Fibroblast of lung (primary cell): Measurements from ENCODE around the gene SGTA. TPM values are rescaled to one million over a fixed set of nuclear protein-coding genes. Genes with fewer than 3 reads are reported as not detected.

Experiments used
- DNase-seq, 2 donors: peaks; one replicate each; pipeline versions ENCODE4 v3.0.0 to v3.0.0-alpha.2; 2010; ENCODE audit warnings: low read depth in 2 of 2
- H2AFZ ChIP-seq: 2 replicates; pipeline ENCODE4 v1.5.1; 2012; ENCODE audit warnings: low read length, control low read depth, inconsistent platforms
- H3K27ac ChIP-seq: 2 replicates; pipeline ENCODE4 v1.5.1; 2011; ENCODE audit warnings: low read length, control low read depth; ENCODE audit not compliant: insufficient read depth
- H3K27me3 ChIP-seq: 2 replicates; pipeline ENCODE4 v1.5.1; 2011; ENCODE audit warnings: mild to moderate bottlenecking, low read length; ENCODE audit not compliant: control insufficient read depth, insufficient read depth
- H3K36me3 ChIP-seq: 2 replicates; pipeline ENCODE4 v1.5.1; 2011; ENCODE audit warnings: low read length; ENCODE audit not compliant: control insufficient read depth, insufficient read depth
- H3K4me1 ChIP-seq: 2 replicates; pipeline ENCODE4 v1.5.1; 2011; ENCODE audit warnings: low read length; ENCODE audit not compliant: control insufficient read depth, insufficient read depth; ENCODE audit errors: extremely low read depth
- H3K4me2 ChIP-seq: 2 replicates; pipeline ENCODE4 v1.5.1; 2011; ENCODE audit warnings: low read length, control low read depth; ENCODE audit not compliant: insufficient read depth; ENCODE audit errors: extremely low read depth
- H3K4me3 ChIP-seq, 4 experiments: fragments of 200-600 bp in 1 of 4; sonication (generic) in 1 of 4; replicated peaks in 1 of 4; 2 replicates each; pipeline ENCODE4 v1.5.1; 2011 to 2016; ENCODE audit warnings: low read length in 4 of 4, low read depth in 3 of 4, mild to moderate bottlenecking in 3 of 4, control low read depth in 2 of 4, inconsistent platforms in 1 of 4, mixed read lengths in 1 of 4; ENCODE audit not compliant: insufficient read depth in 1 of 4; ENCODE audit errors: control extremely low read depth in 1 of 4
- H3K79me2 ChIP-seq: 2 replicates; pipeline ENCODE4 v1.5.1; 2012; ENCODE audit warnings: mild to moderate bottlenecking, low read length, inconsistent platforms; ENCODE audit not compliant: control insufficient read depth, insufficient read depth
- H3K9ac ChIP-seq: 2 replicates; pipeline ENCODE4 v1.5.1; 2011; ENCODE audit warnings: mild to moderate bottlenecking, low read length, control low read depth; ENCODE audit not compliant: insufficient read depth
- H3K9me3 ChIP-seq: 2 replicates; pipeline ENCODE4 v1.5.1; 2012; ENCODE audit warnings: low read depth, low read length; ENCODE audit not compliant: control insufficient read depth, insufficient read depth
- H4K20me1 ChIP-seq: 2 replicates; pipeline ENCODE4 v1.5.1; 2011; ENCODE audit warnings: low read length; ENCODE audit not compliant: control insufficient read depth, insufficient read depth; ENCODE audit errors: extremely low read depth
- CTCF ChIP-seq, 2 donors: IDR thresholded peaks in 1 of 2; conservative IDR thresholded peaks in 1 of 2; 1 replicate in 1 of 2; 2 replicates in 1 of 2; pipeline ENCODE4 v1.5.1; 2011 to 2012; ENCODE audit warnings: low read length in 2 of 2, control low read depth in 1 of 2, inconsistent platforms in 1 of 2, low read depth in 1 of 2, mild to moderate bottlenecking in 1 of 2
- EZH2 ChIP-seq: IDR thresholded peaks from 2 replicates; pipeline ENCODE4 v1.5.1; 2012; ENCODE audit warnings: low read length, control low read depth, mild to moderate bottlenecking; ENCODE audit errors: missing control alignments
- polyA plus RNA-seq, 2 donors: library from polyadenylated mRNA; depleted of rRNA in 1 of 2; stranded (reverse) in 1 of 2; unstranded in 1 of 2; fragments of >200 nt; gene quantifications; 2 replicates each; pipeline ENCODE4 v1.2.1, GENCODE V29; 2011 to 2012; ENCODE audit warnings: missing spikeins in 1 of 2
- total RNA-seq: library from RNA; depleted of rRNA; stranded (reverse); fragments of >200 nt; gene quantifications from 2 replicates; pipeline ENCODE4 v1.2.1, GENCODE V29; 2014

The SGTA gene
- total and polyA plus RNA-seq, 2 donors (not counting 1 experiment from before 2014, with no cell fraction given): 26.8 to 33.4 TPM

GRCh38 chr19:2775556-2776430 is 7.3 kb downstream of the SGTA start:
- Histone ChIP-seq H2AFZ (no peak overlapping the region), H3K36me3 (peaks cover 6% of the 10 kb centered on the region), H3K4me3 (no peak overlapping the region), H3K27ac (peak overlapping the region; percentile 7), H3K4me2 (no peak overlapping the region), H3K9me3 (no peaks in the 10 kb centered on the region), H3K27me3 (no peaks in the 10 kb centered on the region), H3K79me2 (peaks cover 86% of the 10 kb centered on the region), H4K20me1 (no peaks in the 10 kb centered on the region), H3K9ac (no peak overlapping the region), H3K4me1 (peaks cover 2% of the 10 kb centered on the region)
- TF ChIP-seq CTCF (conservative IDR thresholded peaks at IDR 0.05 in 1 of 2, IDR thresholded peaks at IDR 0.05 in 1 of 2; ENCODE audit: low read depth in 1 of 2, low read length in 2 of 2) (no peak), EZH2 (no peak)
- peak; percentile 36 to 73 for DNase-seq

GRCh38 chr19:2774953-2775555 is 8.0 kb downstream of the SGTA start:
- Histone ChIP-seq H3K27me3 (no peaks in the 10 kb centered on the region), H3K4me3 (no peak overlapping the region), H4K20me1 (no peaks in the 10 kb centered on the region), H3K79me2 (peaks cover 86% of the 10 kb centered on the region), H3K4me2 (no peak overlapping the region), H2AFZ (no peak overlapping the region), H3K9me3 (no peaks in the 10 kb centered on the region), H3K27ac (no peak overlapping the region), H3K4me1 (peaks cover 6% of the 10 kb centered on the region), H3K36me3 (peaks cover 6% of the 10 kb centered on the region), H3K9ac (no peak overlapping the region)
- TF ChIP-seq CTCF (conservative IDR thresholded peaks at IDR 0.05 in 1 of 2, IDR thresholded peaks at IDR 0.05 in 1 of 2; ENCODE audit: low read depth in 1 of 2, low read length in 2 of 2): no peak
- no peak for TF ChIP-seq EZH2
- DNase-seq: no peak

- no peak overlapping the region for H2AFZ ChIP-seq
- no peaks in the 10 kb centered on the region for H3K9me3 ChIP-seq
- no peaks in the 10 kb centered on the region for H4K20me1 ChIP-seq
- H3K4me3 ChIP-seq: no peak overlapping the region
- H3K27ac ChIP-seq: no peak overlapping the region
- DNase-seq: no peak
- peaks cover 6% of the 10 kb centered on the region for H3K36me3 ChIP-seq
- peaks cover 83% of the 10 kb centered on the region for H3K79me2 ChIP-seq
- no peak for TF ChIP-seq EZH2
- TF ChIP-seq CTCF (conservative IDR thresholded peaks at IDR 0.05 in 1 of 2, IDR thresholded peaks at IDR 0.05 in 1 of 2; ENCODE audit: low read depth in 1 of 2, low read length in 2 of 2): no peak
- no peaks in the 10 kb centered on the region for H3K27me3 ChIP-seq
- H3K4me1 ChIP-seq: peaks cover 6% of the 10 kb centered on the region
- no peak overlapping the region for H3K4me2 ChIP-seq
- H3K9ac ChIP-seq: no peak overlapping the region
These were observed 8.9 kb downstream of the SGTA start for GRCh38 chr19:2774083-2774679.
